Activated CD8-positive, alpha-beta memory T cell treated with anti-CD3 and anti-CD28 coated beads for 48 hours (primary cell): ENCODE results near the gene NID1.
"Not testable (repeated sequence)": the region's sequence is repeated elsewhere in the genome, so short reads cannot be mapped to it uniquely, and the experiment has no call there.

Source experiments
- DNase-seq, 3 experiments: peaks; one replicate each; pipeline ENCODE4 v3.0.0-alpha.2; 2020; ENCODE audit warnings: low read depth in 2 of 3, low spot score in 2 of 3

Gene NID1

DNA sequence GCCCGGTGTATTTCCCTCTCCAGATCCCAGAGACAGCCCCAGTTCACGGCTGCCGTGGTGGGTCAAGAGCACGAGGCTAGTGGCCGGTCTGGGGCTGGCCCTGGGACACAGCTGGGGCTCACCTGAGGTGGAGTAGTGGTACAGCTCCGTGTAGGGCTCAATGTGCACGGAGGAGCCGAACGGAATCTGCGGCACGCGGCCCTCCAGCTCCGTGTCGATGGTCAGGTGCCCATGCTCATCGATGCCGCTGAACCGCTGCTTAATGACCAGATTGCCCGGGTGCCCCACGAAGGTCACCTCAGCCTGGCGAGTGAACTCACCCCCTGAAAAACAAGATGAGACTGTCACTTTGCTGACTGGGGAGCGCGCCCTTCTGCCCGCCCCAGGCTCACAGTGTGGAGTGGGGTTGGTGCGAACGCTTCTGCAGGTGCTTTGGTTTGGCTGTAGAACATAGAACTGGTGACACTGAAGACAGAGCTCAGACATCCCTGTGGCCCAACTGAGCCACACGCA, 35.4 kb downstream of the NID1 start:
- DNase-seq = no peak

DNA sequence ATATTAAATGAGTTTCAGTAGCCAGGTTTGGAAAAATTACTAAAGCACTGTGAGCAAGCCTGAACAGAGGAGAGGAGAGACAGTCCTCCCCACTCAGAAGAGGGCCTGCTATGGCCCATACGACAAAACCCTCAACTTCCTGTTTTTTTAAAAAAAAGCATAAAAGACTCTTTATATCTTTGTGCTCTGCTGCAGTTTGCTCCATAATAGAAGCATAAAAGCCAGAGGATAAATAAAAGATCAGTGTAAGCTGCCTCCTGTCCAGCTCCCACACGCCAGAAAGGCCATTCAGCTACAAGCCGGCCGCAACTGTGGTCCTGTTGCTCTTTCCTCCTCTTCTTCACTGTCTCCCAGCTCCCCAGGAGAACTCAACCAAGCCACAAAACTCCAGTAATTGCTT, 37.8 kb downstream of the NID1 start:
- DNase-seq = no peak

DNA sequence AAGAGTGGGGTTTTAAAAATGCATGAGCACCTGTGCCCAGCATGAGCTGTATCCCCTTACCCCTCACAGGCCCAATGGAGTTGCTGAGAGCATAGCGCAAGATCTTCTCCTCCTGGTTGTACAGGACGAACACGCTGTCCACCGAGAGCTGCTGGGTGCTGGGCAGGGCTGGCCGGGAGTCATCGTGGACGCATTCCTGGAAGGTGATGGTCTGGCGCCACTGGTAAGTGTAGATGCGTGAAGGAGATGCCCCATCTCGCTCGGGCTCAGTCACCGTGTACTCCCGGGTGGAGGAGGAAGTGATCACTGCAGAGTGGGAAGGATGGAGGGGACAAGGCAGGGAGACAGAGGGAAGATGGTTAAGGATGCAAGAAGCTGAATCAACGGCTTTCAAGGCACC, 39.1 kb downstream of the NID1 start:
- no peak for DNase-seq

DNA sequence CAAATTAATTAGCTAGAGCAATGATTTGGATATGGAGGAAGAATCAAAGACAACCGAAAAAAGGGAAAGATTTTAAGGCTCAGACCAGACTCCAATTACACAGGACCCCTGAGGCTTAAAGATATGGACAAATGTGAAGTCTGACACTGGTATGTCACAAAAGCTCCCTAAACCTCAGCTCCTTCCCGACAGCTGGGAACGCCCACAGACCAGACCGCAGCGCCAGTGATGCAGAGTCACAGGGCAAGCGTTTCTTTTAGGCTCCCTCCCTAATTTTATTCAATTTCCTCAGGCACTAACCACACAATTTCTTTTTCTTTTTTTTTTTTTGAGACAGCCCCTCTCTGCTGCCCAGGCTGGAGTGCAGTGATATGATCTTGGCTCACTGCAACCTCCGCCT, 40.2 kb downstream of the NID1 start:
- no peak for DNase-seq

DNA sequence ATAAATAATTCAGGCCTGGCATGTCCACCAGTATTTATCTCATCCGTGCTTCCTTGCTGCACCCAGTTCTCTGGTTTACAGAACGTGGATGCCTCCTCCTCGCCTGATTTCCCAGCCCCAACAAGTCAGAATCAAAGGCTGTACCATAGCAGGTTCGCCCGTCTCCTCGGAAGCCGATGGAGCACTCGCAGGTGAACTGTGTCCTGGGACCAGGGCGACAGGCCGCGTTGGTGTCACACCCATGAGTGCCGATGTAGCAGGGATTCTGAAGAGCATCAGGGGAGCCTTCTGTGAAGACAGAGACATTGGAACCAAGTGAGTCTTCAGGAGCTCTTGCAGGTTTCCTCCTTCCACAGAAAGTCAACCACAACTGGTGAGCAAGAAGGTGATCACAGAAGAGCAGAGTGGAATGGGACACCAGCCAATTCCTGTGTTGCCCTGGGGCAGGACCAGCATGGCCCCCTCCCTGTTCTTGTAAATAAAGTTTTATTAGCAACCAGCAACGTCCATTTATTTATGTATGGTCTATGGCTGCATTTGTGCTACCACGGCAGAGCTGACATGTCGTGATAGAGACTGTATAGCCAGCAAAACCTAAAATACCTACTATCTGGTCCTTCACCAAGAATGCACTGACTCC, 40.8 kb downstream of the NID1 start:
- DNase-seq = no peak

DNA sequence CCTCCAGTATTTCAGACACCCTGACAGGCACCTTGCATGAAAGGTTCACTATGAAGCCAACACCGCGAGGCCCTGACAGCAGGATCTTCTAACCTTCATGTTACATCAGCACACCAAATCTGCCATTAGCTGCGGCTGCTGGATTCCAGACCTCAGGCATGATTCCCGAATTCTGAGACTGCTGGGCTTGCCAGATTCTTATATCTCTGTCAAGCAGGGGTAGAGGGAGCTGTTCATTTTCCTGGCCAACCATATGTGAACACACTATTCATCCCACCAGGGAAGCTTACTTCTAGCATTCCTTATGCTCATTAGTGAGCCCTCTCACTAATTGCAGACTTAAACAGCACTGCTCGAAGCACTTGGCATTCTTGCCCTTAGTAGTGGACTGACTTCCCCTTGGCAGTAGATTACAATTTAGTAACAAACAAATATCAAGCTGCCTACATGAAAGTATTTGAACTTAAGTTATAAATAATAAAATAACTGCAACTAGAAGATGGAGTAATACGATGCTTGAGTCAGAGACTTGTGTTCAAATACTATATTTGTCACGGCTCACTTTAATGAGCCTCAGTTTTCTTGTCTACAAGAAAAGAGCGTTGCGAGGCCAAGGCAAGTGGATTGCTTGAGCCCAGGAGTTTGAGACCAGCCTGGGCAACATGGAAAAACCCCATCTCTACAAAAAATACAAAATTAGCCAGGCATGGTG, 43.3 kb downstream of the NID1 start:
- no peak for DNase-seq

DNA sequence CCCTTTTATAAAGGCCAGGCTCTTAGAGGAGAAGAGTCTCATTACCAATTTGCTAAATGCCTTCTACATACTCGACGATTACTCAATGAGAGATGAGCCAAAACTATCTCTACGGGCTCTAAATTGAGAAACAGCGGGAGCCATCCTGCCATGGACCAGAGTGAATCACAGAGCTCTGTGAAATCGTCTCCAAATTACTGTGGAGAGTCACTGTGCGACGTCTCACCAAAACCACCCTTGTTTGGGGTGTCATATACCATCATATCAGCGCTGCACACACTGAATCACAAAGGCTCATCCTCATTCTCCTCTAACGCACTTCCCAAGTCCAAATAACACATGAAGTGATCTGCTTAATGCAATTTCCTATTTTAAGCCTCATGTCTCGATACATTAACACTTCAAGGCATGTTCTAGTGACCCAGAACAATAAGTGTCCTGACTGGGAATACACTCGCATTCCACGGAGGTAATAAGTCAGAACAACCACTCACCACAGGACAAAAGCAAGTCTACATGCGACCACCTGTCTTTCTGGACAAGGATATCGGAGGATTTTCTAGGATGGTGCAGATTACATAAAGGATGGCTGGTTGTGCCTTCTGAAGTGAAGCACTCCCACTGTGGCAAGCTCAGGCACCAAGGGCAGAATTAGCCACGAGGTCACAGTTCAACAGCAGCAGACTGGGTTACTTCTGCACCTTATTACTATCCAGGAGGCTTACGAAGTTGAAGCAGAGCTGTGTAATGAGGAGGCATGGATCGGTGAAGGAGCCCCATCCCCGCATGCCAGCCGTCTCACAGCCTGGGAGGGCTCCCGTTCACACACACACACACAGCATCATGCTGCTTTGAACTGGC, 44.3 kb downstream of the NID1 start:
- DNase-seq = no peak

DNA sequence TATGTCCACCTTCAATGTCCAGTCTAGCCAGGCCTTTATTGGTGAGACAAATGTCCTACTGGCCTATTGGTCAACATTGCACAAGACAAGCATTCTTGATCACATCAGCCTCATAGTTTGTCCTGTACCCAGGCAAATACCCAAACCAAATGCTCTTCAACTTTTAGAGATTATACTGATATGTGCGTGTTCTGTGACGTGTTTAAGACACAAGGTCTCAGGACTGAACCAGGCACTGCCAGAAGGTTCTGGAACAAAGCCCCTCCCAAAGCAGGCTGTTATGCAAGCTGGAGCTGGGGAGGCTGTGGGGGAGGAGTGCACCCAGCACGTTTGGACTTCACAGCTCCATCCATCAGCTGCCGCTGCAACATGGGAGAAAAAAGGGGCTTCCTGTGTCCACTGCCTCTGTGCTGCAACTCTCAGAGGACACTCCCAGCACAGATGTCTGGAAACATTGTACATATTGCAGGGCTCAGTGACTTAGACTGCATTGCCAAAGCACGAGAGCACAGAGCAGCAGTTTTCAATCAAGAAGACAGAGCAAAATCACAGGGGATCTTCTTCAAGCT, 45.9 kb downstream of the NID1 start:
- DNase-seq = no peak

DNA sequence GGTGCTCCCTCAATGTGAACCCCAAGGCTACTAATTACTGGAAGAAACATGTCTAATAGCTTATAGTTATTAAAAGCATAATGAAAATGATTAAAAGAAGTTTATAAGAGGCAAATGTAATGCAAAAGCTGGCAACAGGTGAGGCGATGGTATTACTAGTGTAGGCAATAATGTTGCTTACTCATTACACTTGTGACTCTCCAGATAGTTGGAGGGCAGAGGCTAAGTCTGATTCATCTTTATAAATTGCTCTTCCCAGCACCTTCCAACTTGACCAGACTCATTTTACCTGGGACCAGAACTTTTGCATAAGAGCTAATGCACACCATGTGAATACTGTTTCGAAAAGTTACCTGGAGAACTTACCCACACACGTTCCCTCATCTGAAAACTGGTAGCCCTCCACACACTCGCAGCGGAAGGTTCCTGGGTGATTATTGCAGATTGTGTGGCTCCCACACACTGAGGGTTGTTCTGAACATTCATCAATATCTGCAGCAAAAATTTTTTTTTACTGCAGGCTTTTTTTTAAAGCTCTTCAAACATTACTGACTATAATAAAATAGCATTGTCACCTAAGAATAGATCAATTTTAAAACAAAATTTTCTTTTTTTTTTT, 48.0 kb downstream of the NID1 start:
- DNase-seq = no peak

DNA sequence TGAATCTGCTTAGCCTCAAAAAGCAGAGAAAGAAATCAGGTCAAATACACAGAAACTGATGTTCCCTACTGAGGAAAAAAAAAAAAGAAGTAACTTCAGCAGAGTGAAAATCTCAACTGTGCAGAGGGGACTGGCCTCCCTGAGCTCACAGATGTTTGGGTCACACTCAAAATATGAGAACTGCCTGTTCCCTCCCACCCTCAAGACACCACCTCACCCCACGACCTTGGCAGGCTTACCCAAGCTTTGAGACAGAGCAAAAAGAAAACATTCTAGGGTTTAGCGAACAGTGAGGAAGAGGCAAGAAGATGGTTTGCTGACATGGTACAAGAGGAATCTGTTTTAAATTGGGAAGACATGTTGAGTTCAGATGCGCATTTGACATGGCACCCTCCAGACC, 48.8 kb downstream of the NID1 start:
- no peak for DNase-seq

DNA sequence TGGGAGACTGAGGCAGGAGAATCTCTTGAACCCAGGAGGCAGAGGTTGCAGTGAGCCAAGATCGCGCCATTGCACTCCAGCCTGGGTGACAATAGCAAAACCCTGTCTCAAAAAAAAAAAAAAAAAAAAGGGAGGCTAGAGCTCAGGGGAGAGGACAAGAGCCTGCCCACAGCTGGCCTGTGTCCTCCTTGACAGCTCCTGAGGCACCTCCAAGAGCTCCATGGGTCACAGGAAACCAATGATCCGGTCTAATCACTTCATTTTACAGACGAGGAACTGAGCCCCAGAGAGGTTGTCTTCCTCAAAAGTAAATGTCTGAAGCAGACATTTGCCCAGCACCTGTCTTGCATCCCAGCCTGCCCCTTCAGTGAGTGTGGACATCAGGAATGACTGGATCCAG, 49.4 kb downstream of the NID1 start:
- no peak for DNase-seq

DNA sequence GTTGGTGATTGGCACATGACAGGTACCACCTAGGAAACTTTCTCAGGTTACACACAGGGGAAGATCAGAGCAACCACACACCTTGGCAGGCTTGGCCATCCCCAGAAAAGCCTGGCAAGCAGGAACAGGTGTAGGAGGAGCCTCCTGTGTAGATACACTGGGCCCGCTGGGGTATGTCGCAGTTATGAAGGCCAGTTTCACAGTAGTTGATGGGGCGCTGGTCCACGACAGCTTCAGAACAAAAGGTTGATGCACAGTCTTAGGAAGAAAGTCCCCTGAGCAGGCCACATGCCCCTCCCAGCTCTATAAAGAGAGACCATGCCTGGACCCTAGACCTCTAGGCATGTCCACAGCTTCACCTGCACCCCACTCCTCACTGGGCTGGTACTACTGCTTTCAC, 51.6 kb downstream of the NID1 start:
- DNase-seq = no peak

DNA sequence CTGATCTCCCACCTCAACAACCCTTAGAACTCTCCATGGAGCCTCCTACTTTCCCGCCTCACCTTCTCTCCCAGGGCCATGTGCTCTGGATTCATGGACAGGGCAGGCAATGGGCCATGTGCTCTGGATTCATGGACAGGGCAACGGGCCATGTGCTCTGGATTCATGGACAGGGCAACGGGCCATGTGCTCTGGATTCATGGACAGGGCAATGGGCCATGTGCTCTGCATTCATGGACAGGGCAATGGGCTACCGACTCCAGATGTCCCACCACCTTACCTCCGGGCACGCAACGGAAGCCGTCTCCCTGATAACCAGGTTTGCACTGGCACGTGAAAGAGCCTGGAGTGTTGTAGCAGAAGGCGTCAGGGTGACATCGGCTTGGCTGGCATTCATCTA, 53.2 kb downstream of the NID1 start:
- DNase-seq = no peak

DNA sequence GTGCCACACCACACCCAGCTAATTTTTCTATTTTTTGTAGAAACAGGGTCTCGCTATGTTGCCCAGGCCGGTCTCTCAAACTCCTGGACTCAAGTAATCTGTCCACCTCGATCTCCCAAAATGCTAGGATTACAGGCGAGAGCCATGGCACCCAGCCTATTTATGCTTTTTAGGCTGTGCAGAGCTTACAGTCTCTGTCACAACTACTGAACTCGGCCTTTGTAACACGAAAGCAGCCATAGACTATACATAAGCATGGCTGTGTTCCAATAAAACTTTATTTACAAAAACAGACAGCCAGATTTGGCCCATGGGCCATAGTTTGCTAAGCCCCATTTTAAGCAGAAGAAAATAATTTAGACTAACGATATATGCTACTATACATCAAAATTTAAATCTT, 54.4 kb downstream of the NID1 start:
- no peak for DNase-seq

DNA sequence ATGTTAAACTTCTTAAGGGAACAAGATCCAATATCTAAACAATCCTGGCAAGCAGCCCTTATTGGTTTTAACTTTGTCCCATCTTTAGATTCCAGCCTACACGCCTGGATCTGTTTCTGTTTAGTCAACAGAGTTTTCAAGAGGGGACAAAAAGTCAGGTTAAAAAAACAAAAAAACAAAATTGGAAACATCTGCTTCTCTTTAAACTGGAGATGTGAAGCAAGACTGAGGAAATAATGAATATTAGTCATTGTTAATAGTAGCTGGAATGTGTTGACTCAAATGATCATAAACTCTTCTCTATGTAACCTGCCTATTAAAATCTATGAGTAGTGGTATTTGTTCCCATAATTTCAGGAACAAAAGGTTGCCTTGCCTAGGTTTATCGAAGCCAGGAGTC, 55.0 kb downstream of the NID1 start:
- DNase-seq = no peak

DNA sequence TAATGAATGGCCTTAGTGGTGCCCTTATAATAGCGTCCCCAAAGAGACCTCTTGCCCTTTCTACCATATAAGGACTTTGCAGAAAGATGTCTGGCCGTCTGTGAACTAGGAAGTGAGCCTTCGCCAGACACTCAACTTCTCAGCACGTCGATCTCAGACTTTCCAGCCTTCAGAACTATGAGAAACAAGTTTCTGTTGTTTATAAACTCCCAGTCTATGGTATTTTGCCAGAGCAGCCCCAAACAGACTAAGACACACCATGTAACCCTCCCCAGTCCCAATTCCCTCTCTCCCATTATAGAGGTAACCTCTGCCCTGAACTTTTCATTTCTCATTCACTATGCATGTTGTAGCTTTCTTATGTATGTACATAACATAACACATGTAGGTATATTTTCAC, 55.7 kb downstream of the NID1 start:
- DNase-seq = no peak

DNA sequence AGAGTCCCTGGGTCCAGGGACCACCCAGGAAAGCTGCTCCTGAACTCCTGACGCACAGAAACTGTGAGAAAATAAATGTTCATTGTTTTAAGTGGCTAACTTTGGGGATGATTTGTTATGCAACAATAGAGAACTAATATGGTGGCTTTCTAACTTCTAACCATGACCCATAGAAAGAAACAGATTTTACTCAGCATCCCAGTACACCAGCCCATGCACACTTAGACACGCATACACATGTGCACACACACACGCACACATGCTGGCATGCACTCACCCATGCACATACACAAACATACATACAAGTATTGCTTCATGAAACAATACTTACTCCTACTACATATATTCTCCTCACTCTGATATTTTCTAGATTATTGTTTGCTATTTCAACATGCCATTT, 57.1 kb downstream of the NID1 start:
- no peak for DNase-seq

DNA sequence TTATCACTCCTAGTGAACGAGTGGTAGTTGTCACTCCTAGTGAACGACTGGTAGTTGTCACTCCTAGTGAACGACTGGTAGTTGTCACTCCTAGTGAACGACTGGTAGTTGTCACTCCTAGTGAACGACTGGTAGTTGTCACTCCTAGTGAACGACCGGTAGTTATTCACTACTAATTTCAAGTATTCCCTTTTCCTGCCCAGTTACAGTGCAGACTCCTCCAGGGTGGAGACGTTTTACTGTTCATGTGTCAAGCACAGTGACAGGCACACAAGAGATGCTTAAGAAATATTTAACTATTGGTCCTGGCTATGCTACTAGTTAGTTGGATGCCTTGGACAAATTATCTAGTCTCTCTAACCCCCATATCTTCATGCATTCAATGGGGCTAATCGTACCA, 61.8 kb downstream of the NID1 start:
- DNase-seq = not testable (repeated sequence)

DNA sequence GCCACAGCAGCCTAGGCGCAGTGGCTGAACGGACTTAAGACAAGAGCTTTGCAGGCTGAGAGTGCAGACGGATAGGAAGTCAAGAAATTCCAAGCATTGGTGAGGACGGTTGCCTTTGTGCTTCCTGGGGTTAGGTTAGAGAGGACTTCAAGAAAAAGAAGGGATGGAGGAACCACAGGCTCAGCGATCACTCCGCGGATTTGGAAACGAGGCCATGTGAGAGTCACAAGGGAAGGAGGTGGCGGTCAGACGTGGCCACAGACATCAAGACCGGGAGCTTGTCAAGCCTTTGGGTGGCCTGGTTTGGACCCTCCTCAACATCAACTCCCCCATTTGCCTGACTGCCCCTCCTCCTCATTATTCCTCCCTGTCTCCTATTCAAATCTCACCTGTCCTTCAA, 62.3 kb downstream of the NID1 start:
- DNase-seq = no peak

DNA sequence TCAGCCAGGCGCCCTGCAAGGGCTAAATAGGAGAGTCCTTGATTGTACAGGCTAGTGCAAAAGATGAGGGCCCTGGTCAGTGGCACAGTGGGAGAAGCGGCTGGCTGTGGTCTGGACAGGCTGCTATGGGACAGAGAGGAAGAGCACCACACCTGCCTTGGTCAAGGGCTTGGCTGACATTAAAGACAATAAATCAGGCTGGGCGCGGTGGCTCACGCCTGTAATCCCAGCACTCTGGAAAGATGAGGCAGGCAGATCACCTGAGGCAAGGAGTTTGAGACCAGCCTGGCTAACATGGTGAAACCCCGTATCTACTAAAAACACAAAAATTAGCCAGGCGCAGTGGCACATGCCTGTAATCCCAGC, 62.9 kb downstream of the NID1 start:
- no peak for DNase-seq

DNA sequence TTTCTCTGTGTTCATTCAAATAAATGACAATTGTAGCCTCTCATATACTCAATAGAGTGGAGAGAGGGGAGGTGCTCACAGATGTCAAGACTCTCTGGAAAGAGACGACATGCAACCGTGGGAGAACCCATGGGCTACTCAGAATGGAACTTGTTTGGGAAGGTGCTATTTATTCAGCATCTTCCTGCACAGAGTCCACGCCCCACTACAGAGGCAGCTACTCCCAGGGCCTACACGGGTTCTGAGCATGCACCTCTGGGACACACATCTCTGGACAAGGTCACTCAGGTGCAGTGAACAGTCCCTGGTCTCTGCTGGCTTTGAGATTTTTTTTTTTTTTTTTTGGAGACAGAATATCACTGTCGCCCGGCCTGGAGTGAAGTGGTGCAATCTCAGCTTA, 64.1 kb downstream of the NID1 start:
- DNase-seq = no peak
